ENCODE measurements around the gene PPIF. TPM values are rescaled to one million over a fixed set of nuclear protein-coding genes. Genes with fewer than 3 reads are reported as not detected.

The PPIF gene
- total and polyA plus RNA-seq, 7 donors: 44.6 to 297 (median 85.9) TPM

- no peaks in the 10 kb centered on the region for H3K36me3 ChIP-seq (ENCODE audit: insufficient read depth in 1 of 2, low read depth in 1 of 2)
- H3K27ac ChIP-seq: no peak overlapping the region
- H3K4me1 ChIP-seq: no peaks in the 10 kb centered on the region
- intact Hi-C loops (cut with DNase I): no loop called here
- WGBS, 3 donors: 92 to 97% (median 92%) methylated on average over 8 of the region's 8 CpGs
- no peak overlapping the region for H3K4me3 ChIP-seq
- no peak for TF ChIP-seq CTCF (IDR thresholded peaks at IDR 0.05)
- ATAC-seq: no peak
- DNase-seq: no peak
- H3K9me3 ChIP-seq: no peaks in the 10 kb centered on the region
- H3K27me3 ChIP-seq (ENCODE audit: insufficient read depth in 3 of 3, low read length in 2 of 3): no peaks in the 10 kb centered on the region
Observed at GRCh38 chr10:79327090-79327457, 20.2 kb upstream of the PPIF start.

- Histone ChIP-seq H3K27ac (no peak overlapping the region), H3K4me1 (no peaks in the 10 kb centered on the region), H3K4me3 (no peak overlapping the region), H3K9me3 (no peaks in the 10 kb centered on the region), H3K36me3 (ENCODE audit: insufficient read depth in 1 of 2, low read depth in 1 of 2) (no peaks in the 10 kb centered on the region), H3K27me3 (ENCODE audit: insufficient read depth in 3 of 3, low read length in 2 of 3) (no peaks in the 10 kb centered on the region)
- 86 to 98% (median 95%) methylated on average over 6 of the region's 6 CpGs for WGBS, 3 donors
- intact Hi-C loops (cut with DNase I): no loop called here
- TF ChIP-seq CTCF (IDR thresholded peaks at IDR 0.05): no peak
- ATAC-seq: no peak
- no peak for DNase-seq
Observed at GRCh38 chr10:79328147-79328701, 19.0 kb upstream of the PPIF start.

DNA sequence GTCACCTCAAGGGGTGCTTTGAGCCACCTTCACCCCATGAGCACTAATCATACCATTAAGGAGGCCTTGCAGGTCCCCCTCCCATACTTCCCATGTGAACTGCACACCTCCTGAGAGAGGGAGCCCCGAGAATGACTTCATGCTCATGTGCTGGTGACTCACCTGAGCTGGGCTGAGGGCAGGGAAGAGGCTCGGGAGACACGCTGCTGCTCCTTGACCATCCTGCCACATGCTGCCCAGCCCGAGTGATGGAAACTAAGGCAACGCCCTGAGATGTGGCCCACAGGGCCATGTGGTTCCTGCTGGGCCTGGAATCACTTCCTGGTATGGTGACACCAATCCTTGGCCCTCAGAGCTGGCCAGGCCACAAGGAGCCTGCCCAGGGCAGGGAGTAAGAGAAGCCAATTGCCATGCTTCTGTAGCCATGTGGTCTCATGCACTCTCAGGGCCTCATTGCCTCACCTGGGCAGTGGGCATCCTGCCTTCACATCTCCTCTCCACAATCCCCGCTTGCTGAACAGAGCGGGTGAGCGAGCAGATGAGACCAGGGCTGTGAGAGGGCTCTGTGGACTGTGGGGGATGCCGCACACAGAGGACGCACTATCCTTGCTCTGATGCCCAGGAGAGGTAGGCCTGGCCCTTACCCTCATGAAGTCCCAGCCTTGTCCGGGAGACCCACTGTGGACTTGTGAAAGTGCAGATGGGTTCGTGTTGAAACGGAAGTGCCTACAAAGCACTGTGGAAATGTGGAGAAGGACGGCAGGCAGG, 18.3 kb upstream of the PPIF start:
- 92 to 96% (median 94%) methylated on average over 14 of the region's 14 CpGs for WGBS, 3 donors
- ATAC-seq: no peak
- no peaks in the 10 kb centered on the region for H3K27me3 ChIP-seq (ENCODE audit: insufficient read depth in 3 of 3, low read length in 2 of 3)
- intact Hi-C loops (cut with DNase I): no loop called here
- H3K4me3 ChIP-seq: no peak overlapping the region
- H3K9me3 ChIP-seq: no peaks in the 10 kb centered on the region
- H3K27ac ChIP-seq: no peak overlapping the region
- no peaks in the 10 kb centered on the region for H3K36me3 ChIP-seq (ENCODE audit: insufficient read depth in 1 of 2, low read depth in 1 of 2)
- no peak for DNase-seq
- TF ChIP-seq CTCF (IDR thresholded peaks at IDR 0.05): no peak
- no peaks in the 10 kb centered on the region for H3K4me1 ChIP-seq

GRCh38 chr10:79329529-79329928, 17.7 kb upstream of the PPIF start:
- H3K9me3 ChIP-seq: no peaks in the 10 kb centered on the region
- H3K27ac ChIP-seq: no peak overlapping the region
- intact Hi-C loops (cut with DNase I): no loop called here
- no peak overlapping the region for H3K4me3 ChIP-seq
- DNase-seq (no peak), ATAC-seq (no peak)
- WGBS, 3 donors: 92 to 95% (median 95%) methylated on average over 9 of the region's 9 CpGs
- H3K4me1 ChIP-seq: no peaks in the 10 kb centered on the region
- H3K36me3 ChIP-seq (ENCODE audit: insufficient read depth in 1 of 2, low read depth in 1 of 2): no peaks in the 10 kb centered on the region
- TF ChIP-seq CTCF (IDR thresholded peaks at IDR 0.05): no peak
- no peaks in the 10 kb centered on the region for H3K27me3 ChIP-seq (ENCODE audit: insufficient read depth in 3 of 3, low read length in 2 of 3)
